Central memory CD8-positive, alpha-beta T cell (primary cell): ENCODE results near the gene ATP5F1E.

Experiments
- ATAC-seq: fragments of 150-1000 bp; cut with Tn5 transposase; replicated peaks from 2 replicates; pipeline ENCODE4 v1.10.0; 2022; ENCODE audit warnings: mild to moderate bottlenecking, moderate FRiP score, moderate number of reproducible peaks; ENCODE audit not compliant: poor library complexity, severe bottlenecking; ENCODE audit errors: extremely low read depth
- DNase-seq, 2 donors: peaks; one replicate each; pipeline ENCODE4 v3.0.0; 2021; ENCODE audit warnings: low spot score in 2 of 2
- H3K27ac Mint-ChIP-seq: one replicate; pipeline ENCODE4 v1.8.0; 2022; ENCODE audit warnings: low read depth, mild to moderate bottlenecking, moderate library complexity, mixed read lengths
- H3K27me3 Mint-ChIP-seq: one replicate; pipeline ENCODE4 v1.8.0; 2022; ENCODE audit warnings: mixed read lengths
- H3K36me3 Mint-ChIP-seq: one replicate; pipeline ENCODE4 v1.8.0; 2022; ENCODE audit warnings: mild to moderate bottlenecking, moderate library complexity, mixed read lengths; ENCODE audit not compliant: insufficient read depth
- H3K4me1 Mint-ChIP-seq: one replicate; pipeline ENCODE4 v1.8.0; 2022; ENCODE audit warnings: mixed read lengths
- H3K4me3 Mint-ChIP-seq: one replicate; pipeline ENCODE4 v1.8.0; 2022; ENCODE audit warnings: mild to moderate bottlenecking, moderate library complexity, mixed read lengths
- H3K9me3 Mint-ChIP-seq: one replicate; pipeline ENCODE4 v1.8.0; 2022; ENCODE audit warnings: mixed read lengths

Gene ATP5F1E

DNA sequence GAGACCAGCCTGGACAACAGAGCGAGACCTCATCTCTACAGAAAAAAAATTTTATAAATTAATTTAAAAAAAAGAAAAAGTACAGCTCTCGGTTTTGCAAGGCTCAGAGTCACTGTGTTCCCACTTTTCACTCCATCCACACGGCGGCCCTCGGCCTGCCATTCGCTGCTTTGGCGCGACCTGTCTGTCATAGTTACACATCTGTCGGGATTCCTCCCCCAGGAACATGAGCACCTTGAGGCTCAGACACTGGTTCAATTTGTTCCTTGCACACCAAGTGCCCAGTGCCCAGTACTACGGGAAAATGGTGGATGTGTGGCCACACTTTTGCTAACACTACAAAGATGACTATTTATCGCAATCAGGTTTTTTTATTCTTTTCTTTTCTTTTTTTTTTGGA is 33.5 kb downstream of the ATP5F1E start:
- no peak for ATAC-seq
- Mint-ChIP-seq H3K36me3 (peaks cover 43% of the 10 kb centered on the region), H3K4me1 (peaks cover 20% of the 10 kb centered on the region), H3K27ac (no peak overlapping the region), H3K4me3 (no peak overlapping the region), H3K27me3 (no peaks in the 10 kb centered on the region), H3K9me3 (no peaks in the 10 kb centered on the region)
- DNase-seq = no peak

DNA sequence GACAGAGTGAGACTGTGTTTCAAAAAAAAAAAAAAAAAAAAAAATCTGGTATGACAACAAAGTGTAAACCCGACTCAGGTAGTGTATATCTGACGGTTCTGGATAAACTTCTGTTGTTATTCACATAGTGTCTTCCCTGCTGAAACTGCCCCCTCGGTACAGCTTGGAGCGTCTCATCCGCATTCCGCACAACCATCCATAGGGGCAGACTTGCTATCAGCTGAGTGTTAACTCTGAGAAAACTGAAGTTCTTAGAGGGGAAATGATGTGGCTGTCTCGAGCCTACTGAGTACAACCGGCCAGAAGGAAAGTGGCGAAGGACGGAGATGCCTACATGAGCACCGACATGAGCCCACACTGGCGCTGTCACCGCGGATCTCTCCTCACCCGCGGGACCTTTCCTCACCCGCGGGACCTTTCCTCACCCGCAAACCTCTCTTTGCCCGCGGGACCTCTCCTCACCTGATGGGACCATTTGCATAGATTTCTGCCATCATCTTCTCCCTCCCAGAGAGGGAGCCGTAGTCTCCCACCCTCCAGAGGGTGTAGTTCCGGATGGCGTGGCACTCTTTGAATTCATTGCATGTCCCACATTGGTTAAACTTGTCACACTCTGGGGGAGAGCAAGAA is 34.9 kb downstream of the ATP5F1E start:
- H3K4me1 Mint-ChIP-seq = peaks cover 6% of the 10 kb centered on the region
- no peak for ATAC-seq
- H3K27ac Mint-ChIP-seq = no peak overlapping the region

DNA sequence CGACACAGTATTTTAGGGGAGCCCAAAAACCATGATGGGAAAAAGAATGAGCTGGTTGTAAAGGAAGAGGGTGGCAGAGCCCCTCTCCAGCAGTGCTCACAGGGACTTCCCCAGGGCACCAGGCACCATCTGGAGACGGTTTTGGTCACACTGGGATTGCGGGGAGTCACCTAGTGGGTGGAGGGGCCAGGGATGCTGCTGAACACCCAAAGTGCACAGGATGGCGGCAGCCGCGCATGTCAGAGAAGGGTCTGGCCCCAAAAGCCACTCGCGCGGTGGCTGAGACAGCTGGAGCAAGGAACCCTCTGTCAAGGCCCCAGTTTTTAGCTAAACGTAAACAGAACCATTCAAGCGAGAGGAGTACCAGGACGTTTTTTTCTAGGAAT is 35.9 kb downstream of the ATP5F1E start:
- Mint-ChIP-seq H3K27me3 (no peaks in the 10 kb centered on the region), H3K4me1 (peaks cover 5% of the 10 kb centered on the region), H3K36me3 (peaks cover 55% of the 10 kb centered on the region), H3K4me3 (no peak overlapping the region), H3K27ac (peak overlapping the region; percentile 76), H3K9me3 (no peaks in the 10 kb centered on the region)
- ATAC-seq = no peak
- DNase-seq = no peak

More for the DNA sequence above, 34.9 kb downstream of the ATP5F1E start:
- Mint-ChIP-seq H3K27me3 (no peaks in the 10 kb centered on the region), H3K4me3 (no peak overlapping the region), H3K36me3 (peaks cover 52% of the 10 kb centered on the region), H3K9me3 (no peaks in the 10 kb centered on the region)
- DNase-seq = no peak

DNA sequence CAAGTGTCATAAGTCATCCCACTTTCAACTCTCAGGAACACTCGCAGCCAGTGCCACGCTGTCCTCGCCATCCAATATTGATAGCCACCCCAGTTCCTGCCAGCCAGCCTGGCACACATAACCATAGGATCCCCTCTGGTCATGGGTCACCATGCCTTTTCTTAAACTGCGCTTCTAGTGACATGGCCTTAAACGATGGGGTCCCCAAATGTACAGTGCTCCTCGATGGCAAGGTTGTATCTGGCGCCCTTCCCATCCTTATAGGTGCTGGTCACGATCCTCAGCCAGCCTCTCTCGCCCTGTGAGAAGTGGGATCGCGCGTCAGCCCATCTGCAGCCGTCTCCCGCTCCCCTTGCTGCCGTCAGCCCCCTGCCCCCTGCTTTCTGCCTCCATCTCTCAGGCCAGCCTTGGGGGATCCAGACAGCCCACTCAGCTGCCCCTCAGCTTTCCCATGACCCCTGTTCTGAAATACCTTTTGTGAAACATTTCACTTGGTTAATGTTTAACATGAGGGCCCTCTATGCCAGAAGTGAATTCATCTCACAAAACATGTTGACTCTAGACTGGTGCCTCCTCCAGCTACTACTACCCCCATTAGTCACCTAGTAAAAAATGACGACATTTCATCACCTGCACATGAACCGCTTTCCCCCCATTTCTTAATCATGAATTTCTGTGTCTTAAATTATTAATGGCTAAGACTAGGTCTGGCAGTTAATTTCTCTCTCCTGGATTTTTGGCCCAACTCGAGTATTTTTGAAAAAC is 36.5 kb downstream of the ATP5F1E start:
- H3K9me3 Mint-ChIP-seq = no peaks in the 10 kb centered on the region
- H3K27me3 Mint-ChIP-seq = no peaks in the 10 kb centered on the region
- DNase-seq (no peak), ATAC-seq (no peak)
- H3K4me3 Mint-ChIP-seq = no peak overlapping the region
- peaks cover 54% of the 10 kb centered on the region for H3K36me3 Mint-ChIP-seq
- H3K4me1 Mint-ChIP-seq = peaks cover 5% of the 10 kb centered on the region
- peak overlapping the region; percentile 76 for H3K27ac Mint-ChIP-seq

DNA sequence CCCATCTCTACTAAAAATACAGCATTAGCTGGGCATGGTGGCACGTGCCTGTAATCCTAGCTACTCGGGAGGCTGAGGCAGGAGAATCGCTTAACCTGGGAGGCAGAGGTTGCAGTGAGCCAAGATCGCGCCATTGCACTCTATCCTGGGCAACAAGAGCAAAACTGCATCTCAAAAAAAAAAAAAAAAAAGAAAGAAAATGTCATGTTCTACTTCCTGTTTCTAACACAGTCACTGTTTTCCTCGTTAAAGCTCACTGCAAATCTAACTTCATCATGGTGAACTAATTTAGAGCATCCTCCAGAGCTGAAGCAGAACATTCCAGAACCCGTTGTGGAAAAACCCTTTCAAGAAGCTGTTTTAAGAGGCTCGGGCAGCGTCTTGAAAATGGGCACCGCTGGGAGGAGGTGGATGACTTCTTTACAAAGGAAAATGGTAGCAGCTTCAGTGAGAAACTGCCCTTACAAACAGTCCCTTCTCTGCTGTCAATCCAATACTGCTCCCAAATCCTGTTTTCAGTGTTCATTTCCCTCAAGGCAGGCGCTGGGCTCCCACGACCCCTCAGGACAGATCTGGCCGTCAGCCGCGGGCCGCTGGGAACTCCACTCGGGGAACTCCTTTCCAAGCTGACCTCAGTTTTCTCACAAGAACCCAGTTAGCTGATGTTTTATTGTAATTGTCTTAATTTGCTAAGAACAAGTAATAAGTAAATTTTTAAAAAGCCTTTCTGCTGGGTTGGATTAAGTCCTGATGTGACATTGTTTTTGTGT is 37.6 kb downstream of the ATP5F1E start:
- H3K27ac Mint-ChIP-seq = no peak overlapping the region
- DNase-seq (no peak), ATAC-seq (no peak)
- no peaks in the 10 kb centered on the region for H3K9me3 Mint-ChIP-seq
- no peak overlapping the region for H3K4me3 Mint-ChIP-seq
- peaks cover 60% of the 10 kb centered on the region for H3K36me3 Mint-ChIP-seq
- no peaks in the 10 kb centered on the region for H3K27me3 Mint-ChIP-seq
- H3K4me1 Mint-ChIP-seq = peaks cover 5% of the 10 kb centered on the region

DNA sequence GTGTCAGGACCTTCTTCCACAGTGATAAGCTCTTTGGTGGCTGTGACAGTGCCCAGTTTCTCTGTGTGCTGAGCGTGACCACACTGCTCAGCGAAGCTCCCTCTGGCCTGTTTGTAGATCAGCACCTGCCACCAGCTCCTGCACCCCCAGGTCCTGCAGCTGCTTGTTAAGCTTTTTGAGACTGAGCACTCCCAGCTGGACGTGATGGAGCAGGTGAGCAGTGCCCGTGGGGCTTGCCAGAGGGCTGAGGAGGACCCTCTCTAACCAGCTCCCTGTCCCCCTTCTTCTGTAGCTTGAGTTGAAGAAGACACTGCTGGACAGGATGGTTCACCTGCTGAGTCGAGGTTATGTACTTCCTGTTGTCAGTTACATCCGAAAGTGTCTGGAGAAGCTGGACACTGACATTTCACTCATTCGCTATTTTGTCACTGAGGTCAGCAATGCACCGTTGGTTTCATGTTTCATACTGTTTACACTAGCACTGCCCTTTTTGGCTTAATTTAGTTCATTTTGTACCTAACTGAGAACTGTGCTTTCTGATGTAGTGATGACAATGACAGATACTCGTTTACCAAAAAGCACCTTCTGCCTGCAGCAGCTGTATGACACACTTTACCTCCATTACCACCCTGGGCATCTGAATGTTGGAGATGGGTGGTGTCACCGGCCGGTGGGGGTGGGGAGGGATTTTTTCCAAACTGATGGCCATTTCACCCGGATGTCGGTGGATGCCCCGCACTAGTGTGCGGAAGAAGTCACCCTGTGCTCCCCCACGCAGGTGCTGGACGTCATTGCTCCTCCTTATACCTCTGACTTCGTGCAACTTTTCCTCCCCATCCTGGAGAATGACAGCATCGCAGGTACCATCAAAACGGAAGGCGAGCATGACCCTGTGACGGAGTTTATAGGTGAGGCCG is 38.5 kb downstream of the ATP5F1E start:
- peaks cover 5% of the 10 kb centered on the region for H3K4me1 Mint-ChIP-seq
- ATAC-seq (no peak), DNase-seq (no peak)
- no peak overlapping the region for H3K4me3 Mint-ChIP-seq
- H3K9me3 Mint-ChIP-seq = no peaks in the 10 kb centered on the region
- H3K27me3 Mint-ChIP-seq = no peaks in the 10 kb centered on the region
- H3K36me3 Mint-ChIP-seq = peaks cover 64% of the 10 kb centered on the region
- no peak overlapping the region for H3K27ac Mint-ChIP-seq

DNA sequence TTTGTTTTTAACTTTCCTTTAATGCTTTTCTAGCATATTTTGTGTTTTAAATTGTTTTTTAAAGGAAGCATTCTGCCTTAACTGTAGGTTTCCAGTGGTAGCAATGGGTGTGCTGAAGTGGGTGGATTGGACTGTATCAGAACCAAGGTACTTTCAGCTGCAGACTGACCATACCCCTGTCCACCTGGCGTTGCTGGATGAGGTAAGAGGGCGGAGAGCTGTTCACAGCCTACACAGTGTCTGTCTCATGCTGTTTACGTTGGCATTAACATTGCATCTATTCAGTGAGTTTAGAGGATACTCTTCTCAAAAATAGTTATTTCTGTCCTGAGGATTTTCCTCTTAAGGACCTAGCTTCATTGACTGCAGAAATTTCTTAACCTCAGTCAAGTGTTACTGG is 39.2 kb downstream of the ATP5F1E start:
- peaks cover 7% of the 10 kb centered on the region for H3K4me1 Mint-ChIP-seq
- no peak overlapping the region for H3K4me3 Mint-ChIP-seq
- H3K36me3 Mint-ChIP-seq = peaks cover 66% of the 10 kb centered on the region

DNA sequence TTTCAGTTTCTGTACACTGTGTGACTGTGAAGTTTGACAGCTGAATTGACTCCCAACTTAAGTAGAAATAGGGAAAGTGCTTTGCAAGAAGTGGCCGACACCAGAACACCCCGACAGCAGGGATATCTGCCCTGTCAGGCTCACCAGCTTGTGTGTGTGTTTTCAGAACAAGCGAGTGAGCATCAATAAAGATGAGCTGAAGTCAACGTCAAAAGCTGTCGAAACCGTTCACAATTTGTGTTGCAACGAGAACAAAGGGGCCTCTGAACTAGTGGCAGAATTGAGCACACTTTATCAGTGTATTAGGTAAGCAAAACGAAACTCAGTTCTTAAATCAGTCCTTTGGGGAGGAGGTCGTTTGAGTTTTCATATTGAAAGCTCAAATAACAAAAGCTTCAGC is 40.4 kb downstream of the ATP5F1E start:
- DNase-seq (no peak), ATAC-seq (no peak)
- no peak overlapping the region for H3K4me3 Mint-ChIP-seq
- no peaks in the 10 kb centered on the region for H3K9me3 Mint-ChIP-seq
- peaks cover 16% of the 10 kb centered on the region for H3K4me1 Mint-ChIP-seq
- peaks cover 62% of the 10 kb centered on the region for H3K36me3 Mint-ChIP-seq
- no peak overlapping the region for H3K27ac Mint-ChIP-seq
- no peaks in the 10 kb centered on the region for H3K27me3 Mint-ChIP-seq

More for the DNA sequence above, 39.2 kb downstream of the ATP5F1E start:
- no peak for ATAC-seq
- no peak for DNase-seq
- H3K9me3 Mint-ChIP-seq = no peaks in the 10 kb centered on the region
- H3K27ac Mint-ChIP-seq = no peak overlapping the region
- H3K27me3 Mint-ChIP-seq = no peaks in the 10 kb centered on the region

DNA sequence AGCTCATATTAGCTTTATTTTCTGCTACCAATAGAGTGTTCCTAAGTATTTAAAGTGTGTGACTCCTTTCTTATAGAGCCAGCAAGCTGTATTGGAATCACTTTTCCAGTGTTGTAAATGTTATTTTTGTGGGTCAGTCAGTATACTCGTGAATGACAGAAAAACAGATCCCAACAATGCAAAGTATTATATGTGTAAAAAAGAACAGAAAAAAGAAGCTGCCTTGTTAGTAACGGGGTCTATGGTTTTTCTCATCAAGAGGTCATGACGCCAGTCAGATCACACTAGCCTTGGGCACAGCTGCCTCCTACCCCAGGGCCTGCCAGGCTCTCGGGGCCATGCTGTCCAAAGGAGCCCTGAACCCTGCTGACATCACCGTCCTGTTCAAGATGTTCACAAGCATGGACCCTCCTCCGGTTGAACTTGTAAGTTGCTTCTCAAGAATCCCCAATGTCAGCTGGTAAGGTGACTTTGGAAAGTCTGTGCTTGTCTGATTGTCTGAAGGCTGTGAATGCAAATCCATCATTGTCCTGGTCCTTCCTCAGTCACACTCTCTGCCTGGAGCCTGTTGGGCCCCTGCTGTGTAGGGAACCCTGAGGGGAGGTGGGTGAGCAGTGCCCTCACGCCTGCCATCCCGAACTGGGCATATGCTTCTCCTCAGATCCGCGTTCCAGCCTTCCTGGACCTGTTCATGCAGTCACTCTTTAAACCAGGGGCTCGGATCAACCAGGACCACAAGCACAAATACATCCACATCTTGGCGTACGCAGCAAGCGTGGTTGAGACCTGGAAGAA is 41.3 kb downstream of the ATP5F1E start:
- H3K36me3 Mint-ChIP-seq = peaks cover 63% of the 10 kb centered on the region
- H3K9me3 Mint-ChIP-seq = no peaks in the 10 kb centered on the region
- H3K27me3 Mint-ChIP-seq = no peaks in the 10 kb centered on the region
- H3K27ac Mint-ChIP-seq = no peak overlapping the region
- ATAC-seq = no peak
- H3K4me3 Mint-ChIP-seq = no peak overlapping the region
- DNase-seq = no peak
- peaks cover 18% of the 10 kb centered on the region for H3K4me1 Mint-ChIP-seq

DNA sequence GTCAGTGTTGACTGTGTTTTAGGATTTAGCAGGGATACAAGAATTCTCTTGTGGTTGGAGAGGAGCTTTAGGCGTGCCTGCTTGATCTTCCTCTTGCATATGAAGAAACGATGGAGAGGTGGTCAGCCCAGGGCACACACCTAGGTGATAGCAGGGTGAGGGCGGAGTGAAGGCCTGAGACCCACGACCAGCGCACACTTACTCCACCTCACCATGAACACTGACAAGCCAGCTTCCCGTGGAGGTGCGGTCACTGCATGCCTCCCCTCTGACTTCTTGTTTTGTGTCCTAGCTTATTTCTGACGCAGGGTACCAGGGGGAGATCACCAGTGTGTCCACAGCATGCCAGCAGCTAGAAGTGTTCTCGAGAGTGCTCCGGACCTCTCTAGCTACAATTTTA is 42.9 kb downstream of the ATP5F1E start:
- Mint-ChIP-seq H3K27me3 (no peaks in the 10 kb centered on the region), H3K36me3 (peaks cover 54% of the 10 kb centered on the region), H3K4me1 (peaks cover 19% of the 10 kb centered on the region), H3K4me3 (no peak overlapping the region), H3K27ac (no peak overlapping the region), H3K9me3 (no peaks in the 10 kb centered on the region)
- no peak for ATAC-seq
- DNase-seq = no peak

DNA sequence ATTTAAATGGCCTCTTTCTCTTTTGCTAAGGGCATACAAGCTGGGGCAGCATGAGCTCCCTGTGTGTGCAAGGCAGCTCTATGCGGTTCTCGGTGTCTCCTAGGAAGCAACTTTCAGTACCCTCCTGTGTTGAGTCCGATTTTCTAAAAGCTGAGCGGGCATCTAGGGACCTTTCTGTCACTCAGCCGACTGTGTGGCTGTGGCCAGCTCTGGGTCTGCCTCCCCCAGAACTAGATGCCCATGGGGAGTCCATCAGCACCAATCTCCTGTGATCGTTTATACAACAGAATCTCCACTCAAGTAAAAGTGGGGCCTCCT is 43.6 kb downstream of the ATP5F1E start:
- ATAC-seq = no peak
- H3K27me3 Mint-ChIP-seq = no peaks in the 10 kb centered on the region

More for the DNA sequence above, 43.6 kb downstream of the ATP5F1E start:
- Mint-ChIP-seq H3K9me3 (no peaks in the 10 kb centered on the region), H3K4me3 (no peak overlapping the region), H3K36me3 (peaks cover 50% of the 10 kb centered on the region), H3K27ac (no peak overlapping the region), H3K4me1 (peaks cover 26% of the 10 kb centered on the region)
- DNase-seq = no peak
